HG02852 (cell line): Measurements from ENCODE around the gene LRTM2.

Source experiments
- ATAC-seq: cut with Tn5 transposase; IDR thresholded peaks from one replicate; pipeline ENCODE4 v1.9.1; 2021; ENCODE audit warnings: mild to moderate bottlenecking, moderate library complexity; ENCODE audit not compliant: unreplicated experiment

The LRTM2 gene

DNA sequence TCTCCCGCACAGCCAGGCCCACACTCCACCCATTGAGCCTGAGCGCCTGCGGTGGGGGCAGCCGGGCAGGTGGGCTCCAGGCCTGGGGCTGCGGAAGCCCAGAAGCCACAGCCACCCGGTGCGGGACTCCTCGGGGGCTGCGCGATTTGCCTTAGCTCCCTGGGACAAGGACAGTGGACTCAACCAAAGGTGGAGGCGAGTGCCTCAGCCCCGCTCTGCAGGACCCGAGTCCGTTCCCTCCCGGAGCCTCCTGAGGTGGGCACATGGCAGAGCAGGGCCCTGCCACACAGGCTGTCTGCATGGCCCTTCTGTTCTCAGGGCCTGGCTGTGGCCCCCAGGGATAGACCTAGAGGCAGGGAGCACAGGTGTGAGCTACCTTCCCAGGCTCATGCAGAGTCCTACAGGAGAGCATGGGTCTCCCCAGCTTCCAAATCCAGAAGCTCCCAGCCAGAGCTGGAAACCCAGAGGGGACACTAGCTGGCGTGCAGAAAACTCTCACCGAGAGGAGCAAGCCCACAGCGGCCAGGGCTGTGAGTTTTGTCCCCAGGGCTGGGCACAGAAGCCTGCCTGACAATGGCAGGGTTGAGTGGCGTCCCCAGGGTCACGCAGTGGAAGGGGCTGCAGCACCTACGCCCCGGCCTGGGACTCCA lies 22.2 kb upstream of the LRTM2 start:
- ATAC-seq = no peak

DNA sequence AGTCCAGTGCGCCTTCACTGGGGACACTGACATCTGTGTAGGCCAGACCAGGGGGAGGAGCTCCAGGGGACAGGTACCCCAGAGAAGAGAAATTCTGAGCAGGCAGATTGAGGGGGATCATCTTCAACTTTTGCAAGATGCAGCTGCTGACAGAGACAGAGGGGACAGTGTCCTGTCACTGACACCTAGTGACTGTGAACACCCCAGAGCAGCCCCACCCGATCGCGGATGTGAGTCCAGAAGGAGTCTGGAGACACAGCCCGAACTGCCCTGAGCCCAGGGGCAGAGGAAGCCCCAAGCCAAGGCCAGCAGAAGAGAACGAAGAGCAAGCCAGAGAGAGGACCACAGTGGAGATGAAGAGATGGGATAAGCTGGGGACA lies 21.7 kb upstream of the LRTM2 start:
- ATAC-seq = no peak

GRCh38 chr12:1799051-1799881 lies 21.1 kb upstream of the LRTM2 start:
- ATAC-seq = no peak

GRCh38 chr12:1799882-1800400 lies 20.4 kb upstream of the LRTM2 start:
- no peak for ATAC-seq

GRCh38 chr12:1800401-1801302 lies 19.7 kb upstream of the LRTM2 start:
- ATAC-seq = no peak

GRCh38 chr12:1801303-1801975 lies 18.9 kb upstream of the LRTM2 start:
- no peak for ATAC-seq

- ATAC-seq = no peak
Measured at GRCh38 chr12:1803736-1804135, 16.6 kb upstream of the LRTM2 start.

GRCh38 chr12:1804545-1805332 lies 15.6 kb upstream of the LRTM2 start:
- peak; percentile 96 for ATAC-seq

DNA sequence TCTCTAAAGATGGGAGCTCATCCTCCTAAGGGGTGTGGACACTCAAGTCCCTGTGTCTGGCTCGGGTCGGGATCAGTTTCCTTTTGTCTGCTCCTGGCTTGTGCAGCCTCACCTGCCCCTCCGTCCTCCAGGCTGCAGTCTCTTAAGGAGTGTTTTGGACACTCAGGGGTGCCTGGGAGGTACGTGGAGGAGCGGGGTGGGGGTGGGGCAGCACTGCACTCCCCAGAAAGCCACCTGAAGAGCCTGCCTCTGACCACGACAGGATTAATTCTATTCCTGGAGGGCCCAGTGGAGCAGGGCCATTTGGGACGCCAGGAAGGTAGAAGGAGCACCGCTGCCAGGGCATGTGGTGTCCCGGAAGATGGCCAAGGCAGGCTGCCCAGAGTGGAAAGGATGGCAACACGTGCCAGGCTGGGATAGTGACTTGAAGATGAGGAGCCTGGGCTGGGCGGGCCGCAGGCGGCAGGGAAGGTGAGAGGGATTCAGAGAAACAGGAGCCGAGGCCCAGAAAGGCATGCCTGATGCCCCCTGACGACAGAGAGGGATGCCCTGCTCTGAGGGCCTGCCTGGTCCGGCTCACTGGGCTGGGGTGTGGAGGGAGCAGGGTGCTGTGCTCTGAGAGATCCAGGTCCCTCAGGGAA lies 14.8 kb upstream of the LRTM2 start:
- ATAC-seq = no peak

DNA sequence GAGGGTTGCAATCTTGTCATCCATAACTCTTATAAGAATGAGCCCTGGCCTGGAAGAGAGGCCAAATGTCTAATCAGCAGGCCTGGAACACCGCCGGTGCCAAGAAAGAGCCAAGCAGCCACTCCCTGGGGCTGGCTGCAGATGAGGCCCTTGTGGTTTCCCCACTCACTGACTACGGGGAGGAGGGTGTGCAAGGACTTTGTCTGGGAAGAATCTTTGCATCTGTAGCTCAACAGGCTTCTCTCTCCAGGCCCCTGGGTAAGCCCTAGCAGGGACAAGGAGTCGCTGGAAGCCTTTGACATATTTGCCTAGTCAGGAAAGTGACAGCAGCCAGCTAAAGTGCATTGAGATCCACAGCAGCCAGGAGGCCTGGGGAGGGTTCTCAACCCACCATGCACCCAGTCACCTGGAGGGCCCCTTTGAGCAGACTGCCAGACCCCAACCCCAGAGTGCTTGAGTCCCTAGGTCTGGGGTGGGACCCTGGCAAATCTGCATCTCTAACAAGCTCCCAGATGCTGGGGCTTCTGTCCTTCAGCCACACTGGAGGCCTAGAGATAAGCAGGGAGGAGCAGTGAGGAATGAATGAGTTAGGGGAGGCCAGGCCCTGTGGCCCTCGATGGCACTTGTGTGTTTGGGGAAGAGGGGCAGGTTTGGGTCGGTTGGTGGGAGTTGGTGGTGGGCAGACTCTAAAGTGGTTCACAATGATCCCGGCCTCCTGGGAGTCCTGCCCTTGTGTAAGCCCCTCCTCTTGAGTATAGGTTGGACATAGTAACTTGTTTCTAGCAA lies 13.9 kb upstream of the LRTM2 start:
- no peak for ATAC-seq

DNA sequence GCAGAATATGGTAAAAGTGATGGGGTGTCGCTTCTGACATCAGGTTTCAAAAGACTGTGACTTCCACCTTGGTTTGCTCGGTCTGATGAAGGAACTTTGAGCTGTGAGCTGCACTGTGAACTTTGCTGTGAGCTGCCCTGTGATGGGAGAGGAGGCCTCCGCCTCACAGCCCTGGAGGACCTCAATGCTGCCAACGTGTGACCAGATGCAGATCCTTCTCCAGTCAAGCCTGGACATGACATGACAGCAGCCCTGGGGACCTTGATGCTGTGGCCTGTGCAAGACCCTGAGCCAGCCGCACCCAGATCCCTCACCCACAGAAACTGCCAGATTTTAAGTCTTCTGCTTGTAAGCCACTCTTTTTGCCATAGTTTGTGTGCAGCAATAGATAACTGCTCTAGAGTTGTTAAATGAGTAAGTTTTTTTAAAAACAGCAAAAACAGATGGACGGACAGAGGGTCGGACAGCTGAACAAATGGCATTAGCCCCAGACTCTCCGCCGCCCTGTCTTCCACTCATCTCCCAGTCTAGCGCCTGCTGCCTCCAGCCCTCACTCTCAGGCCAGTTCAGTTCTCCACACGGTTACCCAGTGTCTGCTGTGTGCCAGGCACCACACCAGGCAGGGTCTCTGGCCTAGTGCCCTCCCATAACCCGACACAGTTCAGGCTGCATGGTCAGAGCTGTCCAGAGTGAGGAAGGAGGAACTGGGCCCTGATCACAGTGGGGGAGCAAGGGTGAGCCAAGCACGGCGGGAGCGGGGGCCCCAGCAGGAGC lies 13.1 kb upstream of the LRTM2 start:
- no peak for ATAC-seq

DNA sequence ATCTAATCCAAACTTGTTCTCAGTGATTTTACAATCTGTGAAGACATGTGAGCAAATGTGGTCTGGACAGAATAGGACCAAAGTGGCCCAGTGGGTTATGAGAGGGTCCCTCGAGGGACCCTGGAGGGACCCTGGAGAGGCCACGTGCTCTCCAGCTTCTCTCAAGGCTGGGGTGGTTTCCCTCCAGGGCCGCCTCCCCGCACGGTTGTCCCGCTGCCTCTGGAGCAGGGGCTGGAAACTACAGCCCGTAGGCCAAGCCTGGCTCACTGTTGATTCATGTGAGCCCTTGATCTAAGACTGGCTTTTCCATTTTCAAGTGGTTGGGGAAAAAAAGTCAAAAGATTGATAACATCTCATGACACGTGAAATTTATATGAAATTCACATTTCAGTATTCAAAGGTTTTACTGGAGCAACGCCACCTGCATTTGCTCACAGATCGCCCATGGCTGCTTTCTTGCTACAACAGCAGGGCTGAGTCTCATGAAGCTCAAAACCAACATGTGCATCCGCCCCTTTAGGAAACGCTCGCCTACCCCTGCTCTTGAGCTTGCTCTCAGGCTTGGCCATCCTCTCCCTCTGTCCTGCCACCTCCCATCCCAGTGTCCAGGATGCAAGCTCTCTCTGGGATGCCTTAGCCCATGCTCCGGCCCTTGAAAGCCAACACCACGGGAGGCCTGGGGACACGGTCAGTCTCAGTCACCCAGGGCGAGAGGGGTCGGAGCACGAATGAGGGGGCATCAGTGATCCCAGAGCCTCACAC lies 12.1 kb upstream of the LRTM2 start:
- no peak for ATAC-seq

DNA sequence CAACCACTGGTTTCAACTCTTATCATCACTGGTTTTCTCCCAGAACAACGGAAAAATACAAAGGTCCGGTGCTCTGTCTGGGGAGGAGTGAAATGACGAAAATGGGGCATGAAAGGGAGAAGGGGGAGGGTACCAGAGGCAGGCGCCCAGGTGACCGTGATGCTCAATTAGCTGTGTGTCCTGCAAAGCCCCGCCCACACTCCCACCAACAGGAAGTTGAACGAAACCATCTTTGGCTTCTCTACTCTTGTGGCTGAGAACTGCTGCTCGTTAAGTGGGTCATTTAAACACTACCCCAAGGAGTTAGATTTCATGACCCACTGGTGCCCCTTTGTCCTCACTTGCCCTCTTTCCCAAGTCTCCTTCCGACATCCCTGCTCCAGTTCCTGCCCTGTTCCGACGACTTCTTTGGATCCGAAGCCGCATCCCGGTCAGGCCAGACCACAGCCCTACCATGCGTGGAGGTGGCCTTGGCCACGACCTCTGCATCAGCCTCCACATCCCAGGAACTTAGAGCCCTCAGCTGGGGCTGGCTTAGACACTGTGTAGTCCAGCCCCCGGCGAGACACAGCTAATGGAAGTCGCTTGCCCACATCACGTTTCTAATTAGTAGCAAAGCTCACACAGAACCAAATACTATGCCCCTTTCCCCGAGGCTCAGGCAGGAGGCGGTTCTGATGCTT lies 11.4 kb upstream of the LRTM2 start:
- no peak for ATAC-seq

GRCh38 chr12:1809591-1810190 lies 10.7 kb upstream of the LRTM2 start:
- ATAC-seq = no peak

- no peak for ATAC-seq
Measured at GRCh38 chr12:1810201-1810930, 10.0 kb upstream of the LRTM2 start.

GRCh38 chr12:1810931-1811280 lies 9.5 kb upstream of the LRTM2 start:
- no peak for ATAC-seq
